Body of pancreas (tissue), 4 donors: ENCODE results near the gene ROBO1.

Experiments used
- POLR2A ChIP-seq, 3 donors: fragments of 450-650 bp; IDR thresholded peaks; one replicate each; pipeline ENCODE4 v1.6.1; 2016; ENCODE audit warnings: antibody characterized with exemption in 3 of 3, mild to moderate bottlenecking in 2 of 3
- TF ChIP-seq, protein P1 (sequence below), 7 experiments: fragments of 450-650 bp in 4 of 7; fragments of 200-600 bp in 3 of 7; sonication (generic) in 3 of 7; IDR thresholded peaks; one replicate each; pipeline ENCODE4 v1.5.1; 2016 to 2019; ENCODE audit warnings: antibody characterized with exemption in 7 of 7

DNA sequence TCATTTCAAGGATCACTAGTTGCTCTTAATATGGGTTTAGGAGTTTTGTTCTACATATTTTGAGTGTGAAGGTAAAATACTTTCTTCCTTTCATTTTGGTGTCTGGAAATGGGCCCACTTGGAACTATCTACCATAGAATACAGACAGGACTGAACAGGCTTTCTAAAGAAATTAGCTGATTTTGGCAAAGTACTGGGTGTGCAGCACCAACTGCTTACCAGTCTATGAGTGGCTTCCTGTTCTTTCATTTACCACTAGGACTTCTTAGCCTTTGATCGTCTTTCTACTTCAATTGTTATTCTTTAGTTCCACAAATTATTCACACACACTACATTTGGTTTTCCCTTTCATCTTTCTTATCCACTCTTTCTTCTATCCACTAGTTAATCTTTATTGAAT lies 1196.3 kb downstream of the ROBO1 start:
- TF ChIP-seq, protein P1, sequence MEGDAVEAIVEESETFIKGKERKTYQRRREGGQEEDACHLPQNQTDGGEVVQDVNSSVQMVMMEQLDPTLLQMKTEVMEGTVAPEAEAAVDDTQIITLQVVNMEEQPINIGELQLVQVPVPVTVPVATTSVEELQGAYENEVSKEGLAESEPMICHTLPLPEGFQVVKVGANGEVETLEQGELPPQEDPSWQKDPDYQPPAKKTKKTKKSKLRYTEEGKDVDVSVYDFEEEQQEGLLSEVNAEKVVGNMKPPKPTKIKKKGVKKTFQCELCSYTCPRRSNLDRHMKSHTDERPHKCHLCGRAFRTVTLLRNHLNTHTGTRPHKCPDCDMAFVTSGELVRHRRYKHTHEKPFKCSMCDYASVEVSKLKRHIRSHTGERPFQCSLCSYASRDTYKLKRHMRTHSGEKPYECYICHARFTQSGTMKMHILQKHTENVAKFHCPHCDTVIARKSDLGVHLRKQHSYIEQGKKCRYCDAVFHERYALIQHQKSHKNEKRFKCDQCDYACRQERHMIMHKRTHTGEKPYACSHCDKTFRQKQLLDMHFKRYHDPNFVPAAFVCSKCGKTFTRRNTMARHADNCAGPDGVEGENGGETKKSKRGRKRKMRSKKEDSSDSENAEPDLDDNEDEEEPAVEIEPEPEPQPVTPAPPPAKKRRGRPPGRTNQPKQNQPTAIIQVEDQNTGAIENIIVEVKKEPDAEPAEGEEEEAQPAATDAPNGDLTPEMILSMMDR (IDR thresholded peaks at IDR 0.05), result no peak
- TF ChIP-seq POLR2A (IDR thresholded peaks at IDR 0.05), result no peak
